ENCODE measurements around the gene CERKL. TPM values are rescaled to one million over a fixed set of nuclear protein-coding genes. Genes with fewer than 3 reads are reported as not detected.
A peak's percentile ranks its signal among the peaks of the same experiment; 100 is the strongest.

The CERKL gene
- total RNA-seq, 1 donor from 2014 or later, result not detected

- Histone ChIP-seq H3K36me3 (no peaks in the 10 kb centered on the region), H4K20me1 (ENCODE audit: low read depth) (peaks cover 14% of the 10 kb centered on the region), H3K27me3 (peaks cover 100% of the 10 kb centered on the region), H3K27ac (no peak overlapping the region), H3K79me2 (ENCODE audit: low read depth) (no peaks in the 10 kb centered on the region), H3K4me1 (peaks cover 14% of the 10 kb centered on the region), H3K9me3 (ENCODE audit: low read depth) (no peaks in the 10 kb centered on the region), H2AFZ (replicated peaks) (no peak overlapping the region), H3K4me3 (peak overlapping the region; percentile 66), H3K9ac (no peak overlapping the region), H3K4me2 (no peak overlapping the region), H3F3A (ENCODE audit: low read depth) (peaks cover 22% of the 10 kb centered on the region)
- Mint-ChIP-seq H3K27ac (no peak overlapping the region), H3K9me3 (no peaks in the 10 kb centered on the region), H3K36me3 (no peaks in the 10 kb centered on the region), H3K4me3 (no peak overlapping the region), H3K4me1 (no peaks in the 10 kb centered on the region), H3K27me3 (ENCODE audit: insufficient read depth, low read depth) (peaks cover 34% of the 10 kb centered on the region)
- DNase-seq (ENCODE audit: low spot score), result no peak
- no peak for TF ChIP-seq CTCF (IDR thresholded peaks at IDR 0.05)
- no peak for TF ChIP-seq EZH2 (IDR thresholded peaks at IDR 0.05)
- no peak for TF ChIP-seq EZH2phosphoT487 (IDR thresholded peaks at IDR 0.05)
Measured at GRCh38 chr2:181655519-181655918, 1.4 kb downstream of the CERKL start.

- TF ChIP-seq EZH2 (IDR thresholded peaks at IDR 0.05), result no peak
- no peak for TF ChIP-seq EZH2phosphoT487 (IDR thresholded peaks at IDR 0.05)
- no peak for TF ChIP-seq CTCF (IDR thresholded peaks at IDR 0.05)
- Mint-ChIP-seq H3K9me3 (no peaks in the 10 kb centered on the region), H3K36me3 (no peaks in the 10 kb centered on the region), H3K27ac (no peak overlapping the region), H3K4me1 (no peaks in the 10 kb centered on the region), H3K27me3 (ENCODE audit: insufficient read depth, low read depth) (peaks cover 5% of the 10 kb centered on the region), H3K4me3 (no peak overlapping the region)
- no peak overlapping the region for H2AFZ ChIP-seq (replicated peaks)
- H3K79me2 ChIP-seq (ENCODE audit: low read depth), result no peaks in the 10 kb centered on the region
- H3K4me1 ChIP-seq, result peaks cover 7% of the 10 kb centered on the region
- H4K20me1 ChIP-seq (ENCODE audit: low read depth), result no peaks in the 10 kb centered on the region
- H3K9me3 ChIP-seq (ENCODE audit: low read depth), result no peaks in the 10 kb centered on the region
- no peak overlapping the region for H3K27ac ChIP-seq
- peaks cover 62% of the 10 kb centered on the region for H3K27me3 ChIP-seq
- no peak overlapping the region for H3K4me2 ChIP-seq
- H3F3A ChIP-seq (ENCODE audit: low read depth), result no peaks in the 10 kb centered on the region
- H3K4me3 ChIP-seq, result no peak overlapping the region
- H3K9ac ChIP-seq, result no peak overlapping the region
- no peaks in the 10 kb centered on the region for H3K36me3 ChIP-seq
- no peak for DNase-seq (ENCODE audit: low spot score)
Measured at GRCh38 chr2:181649436-181649979, 7.4 kb downstream of the CERKL start.

GRCh38 chr2:181648478-181649155 is 8.3 kb downstream of the CERKL start:
- H3K79me2 ChIP-seq (ENCODE audit: low read depth), result no peaks in the 10 kb centered on the region
- Mint-ChIP-seq H3K27ac (no peak overlapping the region), H3K4me3 (no peak overlapping the region), H3K36me3 (no peaks in the 10 kb centered on the region), H3K9me3 (no peaks in the 10 kb centered on the region), H3K4me1 (no peaks in the 10 kb centered on the region), H3K27me3 (ENCODE audit: insufficient read depth, low read depth) (peaks cover 4% of the 10 kb centered on the region)
- no peaks in the 10 kb centered on the region for H3K36me3 ChIP-seq
- no peaks in the 10 kb centered on the region for H3K9me3 ChIP-seq (ENCODE audit: low read depth)
- TF ChIP-seq EZH2 (IDR thresholded peaks at IDR 0.05) (no peak), CTCF (IDR thresholded peaks at IDR 0.05) (no peak), EZH2phosphoT487 (IDR thresholded peaks at IDR 0.05) (no peak)
- no peak overlapping the region for H3K27ac ChIP-seq
- H3K27me3 ChIP-seq, result peaks cover 54% of the 10 kb centered on the region
- no peak overlapping the region for H3K9ac ChIP-seq
- no peaks in the 10 kb centered on the region for H4K20me1 ChIP-seq (ENCODE audit: low read depth)
- H3K4me3 ChIP-seq, result no peak overlapping the region
- H3K4me1 ChIP-seq, result peaks cover 7% of the 10 kb centered on the region
- no peak for DNase-seq (ENCODE audit: low spot score)
- no peaks in the 10 kb centered on the region for H3F3A ChIP-seq (ENCODE audit: low read depth)
- no peak overlapping the region for H2AFZ ChIP-seq (replicated peaks)
- no peak overlapping the region for H3K4me2 ChIP-seq
